HCT116 (cell line): ENCODE measurements around the gene NAV3.

Experiments used
- CTCF ChIP-seq, 3 experiments: fragments of 200-600 bp in 1 of 3; sonication (generic) in 1 of 3; IDR thresholded peaks in 2 of 3; conservative IDR thresholded peaks in 1 of 3; 2 replicates each; pipeline ENCODE4 v1.5.1; 2012 to 2017; ENCODE audit warnings: low read depth in 2 of 3, low read length in 2 of 3, antibody characterized with exemption in 1 of 3, borderline replicate concordance in 1 of 3, control low read depth in 1 of 3, mild to moderate bottlenecking in 1 of 3, mixed read lengths in 1 of 3, mixed run types in 1 of 3, moderate library complexity in 1 of 3; ENCODE audit not compliant: insufficient read depth in 1 of 3
- EGR1 ChIP-seq: IDR thresholded peaks from 2 replicates; pipeline ENCODE4 v1.6.1; 2012; ENCODE audit warnings: low read depth
- EZH2 ChIP-seq: fragments of 200-600 bp; sonication (generic); IDR thresholded peaks from 2 replicates; pipeline ENCODE4 v1.6.1; 2017; ENCODE audit warnings: antibody characterized with exemption, mixed run types
- MAX ChIP-seq: IDR thresholded peaks from 2 replicates; pipeline ENCODE4 v1.6.1; 2012
- POLR2A ChIP-seq: IDR thresholded peaks from 2 replicates; pipeline ENCODE4 v1.7.0; 2011; ENCODE audit warnings: borderline replicate concordance; ENCODE audit not compliant: insufficient read depth, insufficient read length; ENCODE audit errors: extremely low read depth
- POLR2AphosphoS5 ChIP-seq: IDR thresholded peaks from 2 replicates; pipeline ENCODE4 v1.6.1; 2011; ENCODE audit warnings: mild to moderate bottlenecking, low read depth, low read length, moderate library complexity
- SRF ChIP-seq: IDR thresholded peaks from 2 replicates; pipeline ENCODE4 v1.6.1; 2012; ENCODE audit warnings: low read depth
- YY1 ChIP-seq: IDR thresholded peaks from 2 replicates; pipeline ENCODE4 v1.6.1; 2011; ENCODE audit warnings: low read length, low read depth, moderate library complexity, mild to moderate bottlenecking; ENCODE audit not compliant: insufficient replicate concordance; ENCODE audit errors: extremely low read depth
- ZNF274 ChIP-seq: fragments of 200-500 bp; sonication (Bioruptor generic); IDR thresholded peaks from 2 replicates; pipeline ENCODE4 v1.6.1; 2014; ENCODE audit warnings: mild to moderate bottlenecking, low read depth, low read length, inconsistent platforms

GRCh38 chr12:78145398-78145797 is 314.7 kb downstream of the NAV3 start:
- no peak for TF ChIP-seq POLR2A
- TF ChIP-seq EZH2, result no peak
- no peak for TF ChIP-seq ZNF274
- TF ChIP-seq MAX, result no peak
- TF ChIP-seq CTCF (IDR thresholded peaks at IDR 0.05 in 2 of 3, conservative IDR thresholded peaks at IDR 0.05 in 1 of 3; ENCODE audit: borderline replicate concordance in 1 of 3, insufficient read depth in 1 of 3, low read depth in 2 of 3, low read length in 2 of 3), result no peak
- no peak for TF ChIP-seq POLR2AphosphoS5
- no peak for TF ChIP-seq YY1
- TF ChIP-seq EGR1, result no peak
- no peak for TF ChIP-seq SRF
